ENCODE results near the gene TMTC2. TPM values are rescaled to one million over a fixed set of nuclear protein-coding genes. Genes with fewer than 3 reads are reported as not detected.

TMTC2 gene
- total RNA-seq, 1 donor from 2014 or later, result 7.6 TPM

DNA sequence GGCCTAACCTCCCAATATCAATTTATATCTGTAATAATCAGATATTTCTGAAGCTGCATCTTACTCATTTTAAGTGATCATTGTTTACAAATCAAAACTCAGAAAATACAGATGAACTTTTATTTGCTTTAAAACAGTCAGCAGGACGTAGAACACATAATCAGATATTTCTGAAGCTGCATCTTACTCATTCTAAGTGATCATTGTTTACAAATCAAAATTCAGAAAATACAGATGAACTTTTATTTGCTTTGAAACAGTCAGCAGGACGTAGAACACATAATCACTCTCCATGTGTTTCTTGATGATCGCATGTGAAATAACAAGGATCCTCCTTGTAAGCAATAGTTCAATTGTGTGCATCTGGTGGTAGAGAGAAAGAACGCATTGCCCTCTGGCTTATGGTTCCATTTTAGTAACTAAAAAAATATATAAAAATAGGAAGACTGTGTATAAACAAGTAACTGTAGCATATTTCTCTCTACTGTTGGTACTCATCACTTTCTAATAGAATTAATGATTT, 15.0 kb upstream of the TMTC2 start:
- Histone ChIP-seq H3K4me3 (ENCODE audit: low read depth, low read length) (no peak overlapping the region), H3K27me3 (ENCODE audit: control insufficient read depth, insufficient read depth, low read length) (no peaks in the 10 kb centered on the region), H3K36me3 (ENCODE audit: control insufficient read depth, insufficient read depth, low read length) (no peaks in the 10 kb centered on the region)
- DNase-seq (ENCODE audit: low read depth), result no peak
- TF ChIP-seq, protein P1, sequence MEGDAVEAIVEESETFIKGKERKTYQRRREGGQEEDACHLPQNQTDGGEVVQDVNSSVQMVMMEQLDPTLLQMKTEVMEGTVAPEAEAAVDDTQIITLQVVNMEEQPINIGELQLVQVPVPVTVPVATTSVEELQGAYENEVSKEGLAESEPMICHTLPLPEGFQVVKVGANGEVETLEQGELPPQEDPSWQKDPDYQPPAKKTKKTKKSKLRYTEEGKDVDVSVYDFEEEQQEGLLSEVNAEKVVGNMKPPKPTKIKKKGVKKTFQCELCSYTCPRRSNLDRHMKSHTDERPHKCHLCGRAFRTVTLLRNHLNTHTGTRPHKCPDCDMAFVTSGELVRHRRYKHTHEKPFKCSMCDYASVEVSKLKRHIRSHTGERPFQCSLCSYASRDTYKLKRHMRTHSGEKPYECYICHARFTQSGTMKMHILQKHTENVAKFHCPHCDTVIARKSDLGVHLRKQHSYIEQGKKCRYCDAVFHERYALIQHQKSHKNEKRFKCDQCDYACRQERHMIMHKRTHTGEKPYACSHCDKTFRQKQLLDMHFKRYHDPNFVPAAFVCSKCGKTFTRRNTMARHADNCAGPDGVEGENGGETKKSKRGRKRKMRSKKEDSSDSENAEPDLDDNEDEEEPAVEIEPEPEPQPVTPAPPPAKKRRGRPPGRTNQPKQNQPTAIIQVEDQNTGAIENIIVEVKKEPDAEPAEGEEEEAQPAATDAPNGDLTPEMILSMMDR (IDR thresholded peaks at IDR 0.05; ENCODE audit: insufficient read depth, low read length, poor library complexity, severe bottlenecking), result no peak

DNA sequence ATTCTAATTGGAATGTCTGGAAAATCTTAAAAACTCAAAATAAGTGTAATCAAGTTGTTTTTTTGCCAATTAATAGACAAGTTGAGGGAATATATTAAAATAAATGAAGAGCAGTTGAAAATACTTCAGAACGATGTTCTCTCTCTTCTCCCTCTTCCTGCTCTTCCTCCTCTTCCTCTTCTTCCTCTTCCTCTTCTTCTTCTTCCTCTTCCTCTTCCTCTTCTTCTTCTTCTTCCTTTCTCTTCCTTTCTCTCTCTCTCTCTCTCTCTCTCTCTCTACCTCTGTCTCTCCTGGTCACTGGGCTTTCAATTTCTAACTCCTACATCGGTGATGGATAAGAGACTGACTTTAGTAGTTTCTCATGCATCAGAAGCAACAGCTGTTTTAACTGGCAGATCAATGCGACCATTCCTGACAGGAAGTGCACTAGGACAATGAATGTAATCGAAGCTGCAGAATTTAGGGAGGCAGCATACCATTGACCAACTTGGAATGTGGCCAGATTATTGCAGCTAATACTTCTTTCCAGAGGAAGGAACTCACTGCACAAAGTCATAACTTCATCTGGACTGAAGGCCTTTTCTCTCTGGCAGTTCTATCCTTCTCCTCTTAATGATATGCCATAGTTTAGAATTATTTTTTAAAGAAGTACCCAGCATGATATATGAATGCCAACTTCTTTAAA, 13.8 kb upstream of the TMTC2 start:
- no peaks in the 10 kb centered on the region for H3K36me3 ChIP-seq (ENCODE audit: control insufficient read depth, insufficient read depth, low read length)
- DNase-seq (ENCODE audit: low read depth), result no peak
- no peaks in the 10 kb centered on the region for H3K27me3 ChIP-seq (ENCODE audit: control insufficient read depth, insufficient read depth, low read length)
- no peak overlapping the region for H3K4me3 ChIP-seq (ENCODE audit: low read depth, low read length)
- TF ChIP-seq, protein P1 (IDR thresholded peaks at IDR 0.05; ENCODE audit: insufficient read depth, low read length, poor library complexity, severe bottlenecking), result no peak

DNA sequence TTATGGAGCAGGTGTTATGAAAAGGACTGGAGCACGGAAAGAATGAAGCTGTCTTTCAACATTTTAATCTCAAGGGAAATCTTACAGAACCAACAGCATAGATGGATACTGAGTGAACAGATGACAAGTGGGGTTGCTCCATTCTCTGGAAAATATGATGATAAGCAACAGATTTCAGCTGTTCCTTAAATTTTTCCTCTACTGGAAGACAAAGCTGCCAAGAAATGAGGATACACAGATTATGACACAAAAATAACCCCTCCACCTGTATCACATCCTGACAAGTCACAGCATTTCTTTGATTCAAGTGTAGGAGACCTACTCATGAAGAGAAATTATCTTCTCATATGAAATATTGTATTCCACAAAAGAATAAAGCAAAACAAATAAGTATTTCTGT, 13.0 kb upstream of the TMTC2 start:
- no peak for DNase-seq (ENCODE audit: low read depth)
- TF ChIP-seq, protein P1 (IDR thresholded peaks at IDR 0.05; ENCODE audit: insufficient read depth, low read length, poor library complexity, severe bottlenecking), result no peak
- H3K27me3 ChIP-seq (ENCODE audit: control insufficient read depth, insufficient read depth, low read length), result no peaks in the 10 kb centered on the region
- H3K4me3 ChIP-seq (ENCODE audit: low read depth, low read length), result no peak overlapping the region
- no peaks in the 10 kb centered on the region for H3K36me3 ChIP-seq (ENCODE audit: control insufficient read depth, insufficient read depth, low read length)

DNA sequence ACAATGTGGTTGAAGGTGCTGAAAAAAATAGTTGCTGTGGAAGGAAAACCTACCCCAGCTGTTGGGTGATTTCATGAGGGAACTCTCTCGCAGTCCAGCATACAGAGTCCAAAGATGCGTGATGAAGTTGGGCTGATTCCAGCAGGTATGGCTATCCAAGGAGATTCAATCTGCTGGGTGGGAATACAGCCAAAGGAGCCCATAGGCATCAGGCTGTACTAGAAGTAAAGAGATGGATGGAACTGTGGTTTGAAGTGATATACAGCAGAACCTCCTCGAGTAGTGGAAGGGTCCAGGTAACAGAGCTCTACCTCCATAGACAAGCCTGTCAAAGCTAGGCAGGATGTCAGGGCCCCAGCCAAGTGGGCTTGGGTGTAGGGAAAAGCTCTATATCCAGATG, 11.5 kb upstream of the TMTC2 start:
- no peak for DNase-seq (ENCODE audit: low read depth)
- TF ChIP-seq, protein P1 (IDR thresholded peaks at IDR 0.05; ENCODE audit: insufficient read depth, low read length, poor library complexity, severe bottlenecking), result no peak
- no peaks in the 10 kb centered on the region for H3K27me3 ChIP-seq (ENCODE audit: control insufficient read depth, insufficient read depth, low read length)
- no peaks in the 10 kb centered on the region for H3K36me3 ChIP-seq (ENCODE audit: control insufficient read depth, insufficient read depth, low read length)
- no peak overlapping the region for H3K4me3 ChIP-seq (ENCODE audit: low read depth, low read length)

DNA sequence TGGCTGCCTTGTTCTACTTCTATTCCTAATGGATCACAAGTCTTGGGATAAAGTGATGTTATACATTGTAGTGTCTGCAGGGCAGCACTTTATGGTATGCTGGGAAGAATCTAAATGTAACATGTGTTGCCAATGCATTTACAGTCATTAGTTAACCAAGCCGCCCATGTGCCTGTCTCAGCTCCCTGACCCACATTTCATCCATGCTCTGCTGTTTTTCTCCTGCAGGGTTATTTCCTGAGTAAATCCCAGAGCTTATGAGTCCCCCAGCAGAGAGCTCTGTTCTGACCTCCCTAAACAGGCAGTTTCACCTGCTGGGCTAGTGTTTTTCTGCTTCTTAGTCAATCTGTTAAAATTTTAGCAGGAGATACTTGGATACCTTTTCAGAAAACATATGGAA, 4.4 kb upstream of the TMTC2 start:
- no peak for DNase-seq (ENCODE audit: low read depth)
- TF ChIP-seq, protein P1 (IDR thresholded peaks at IDR 0.05; ENCODE audit: insufficient read depth, low read length, poor library complexity, severe bottlenecking), result no peak
- no peak overlapping the region for H3K4me3 ChIP-seq (ENCODE audit: low read depth, low read length)
- H3K36me3 ChIP-seq (ENCODE audit: control insufficient read depth, insufficient read depth, low read length), result no peaks in the 10 kb centered on the region
- no peaks in the 10 kb centered on the region for H3K27me3 ChIP-seq (ENCODE audit: control insufficient read depth, insufficient read depth, low read length)

DNA sequence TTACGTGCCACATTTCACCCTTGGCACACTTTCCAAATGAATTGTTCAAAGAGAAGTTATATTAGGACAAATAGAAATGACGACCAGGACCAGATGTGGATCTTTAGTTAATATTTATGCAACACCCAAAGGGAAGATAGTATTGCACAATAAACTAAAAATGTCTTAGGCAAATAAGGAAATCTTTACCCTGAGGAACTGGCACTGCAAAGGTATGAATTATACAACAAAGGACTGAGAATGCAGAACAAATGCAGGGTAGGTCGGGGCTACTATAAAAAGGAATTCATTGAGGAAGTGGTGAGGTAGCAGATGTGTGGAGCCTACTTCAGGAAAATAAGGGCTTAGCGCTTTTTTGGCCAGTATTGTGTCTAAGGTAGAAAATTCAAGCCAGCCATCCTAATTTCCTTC, 3.9 kb upstream of the TMTC2 start:
- TF ChIP-seq, protein P1 (IDR thresholded peaks at IDR 0.05; ENCODE audit: insufficient read depth, low read length, poor library complexity, severe bottlenecking), result no peak
- Histone ChIP-seq H3K4me3 (ENCODE audit: low read depth, low read length) (no peak overlapping the region), H3K27me3 (ENCODE audit: control insufficient read depth, insufficient read depth, low read length) (no peaks in the 10 kb centered on the region), H3K36me3 (ENCODE audit: control insufficient read depth, insufficient read depth, low read length) (no peaks in the 10 kb centered on the region)
- no peak for DNase-seq (ENCODE audit: low read depth)

Data from kidney epithelial cell (primary cell).